Caco-2 (cell line): Measurements from ENCODE around the gene SRSF12. TPM values are rescaled to one million over a fixed set of nuclear protein-coding genes. Genes with fewer than 3 reads are reported as not detected.

Source experiments
- BruUV-seq: library from RNA; stranded (reverse); fragments of 400-500 nt; replicated peaks from 2 replicates; lab custom pipeline; 2021; lab: Mats Ljungman, UMichigan
- CTCF ChIA-PET: fragments of 300-600 bp; sonication (Branson Sonifier 250); formaldehyde crosslinking; loops from one replicate; lab custom pipeline; 2022; ENCODE audit warnings: antibody characterized with exemption; lab: Charles Lee
- POLR2A ChIA-PET: fragments of 300-600 bp; sonication (Branson Sonifier 250); formaldehyde crosslinking; loops from one replicate; lab custom pipeline; 2022; ENCODE audit warnings: antibody characterized with exemption; lab: Charles Lee
- DNase-seq, 2 experiments: peaks; one replicate each; pipeline versions ENCODE4 v3.0.0 to v3.0.0-alpha.2; 2020 to 2022
- H3K27me3 ChIP-seq: replicated peaks from 2 replicates; pipeline ENCODE4 v1.6.0; 2011; ENCODE audit warnings: low read length; ENCODE audit not compliant: control insufficient read depth, insufficient read depth
- H3K36me3 ChIP-seq: 2 replicates; pipeline ENCODE4 v1.5.1; 2011; ENCODE audit warnings: low read length; ENCODE audit not compliant: control insufficient read depth, insufficient read depth
- H3K4me1 ChIP-seq: fragments of 250-450 bp; sonication (Bioruptor Pico); 2 replicates; pipeline ENCODE4 v1.5.1; 2020; ENCODE audit warnings: mild to moderate bottlenecking
- H3K4me3 ChIP-seq: 2 replicates; pipeline ENCODE4 v1.5.1; 2011; ENCODE audit warnings: low read depth, mild to moderate bottlenecking, control low read depth, low read length
- H3K9me3 ChIP-seq: fragments of 250-450 bp; sonication (Bioruptor Pico); 2 replicates; pipeline ENCODE4 v1.5.1; 2020; ENCODE audit warnings: mild to moderate bottlenecking, moderate library complexity
- H3K27ac Mint-ChIP-seq: one replicate; pipeline ENCODE4 v1.8.0; 2022; ENCODE audit warnings: mixed read lengths; ENCODE audit not compliant: unreplicated experiment
- H3K27me3 Mint-ChIP-seq: one replicate; pipeline ENCODE4 v1.8.0; 2022; ENCODE audit warnings: mixed read lengths; ENCODE audit not compliant: insufficient read depth, unreplicated experiment
- H3K36me3 Mint-ChIP-seq: one replicate; pipeline ENCODE4 v1.8.0; 2022; ENCODE audit warnings: mild to moderate bottlenecking, mixed read lengths; ENCODE audit not compliant: insufficient read depth, unreplicated experiment
- H3K4me1 Mint-ChIP-seq: one replicate; pipeline ENCODE4 v1.8.0; 2022; ENCODE audit warnings: low read depth, mixed read lengths; ENCODE audit not compliant: unreplicated experiment
- H3K4me3 Mint-ChIP-seq: one replicate; pipeline ENCODE4 v1.8.0; 2022; ENCODE audit warnings: mild to moderate bottlenecking, moderate library complexity, mixed read lengths; ENCODE audit not compliant: unreplicated experiment
- H3K9me3 Mint-ChIP-seq: one replicate; pipeline ENCODE4 v1.8.0; 2022; ENCODE audit warnings: mixed read lengths; ENCODE audit not compliant: unreplicated experiment
- CTCF ChIP-seq, 2 experiments: fragments of 200-600 bp in 1 of 2; IDR thresholded peaks; 1 replicate in 1 of 2; 2 replicates in 1 of 2; pipeline versions ENCODE4 v1.5.1 to v1.8.0; 2011 to 2022; ENCODE audit warnings: antibody characterized with exemption in 1 of 2, control low read depth in 1 of 2, inconsistent platforms in 1 of 2, low read depth in 1 of 2, low read length in 1 of 2, mild to moderate bottlenecking in 1 of 2, moderate library complexity in 1 of 2; ENCODE audit not compliant: insufficient read depth in 1 of 2, severe bottlenecking in 1 of 2, unreplicated experiment in 1 of 2
- intact Hi-C: fragments of 100-400 bp; cut with micrococcal nuclease; formaldehyde crosslinking; loops from one replicate; pipeline ENCODE4 v1.10.0; 2022; ENCODE audit not compliant: unreplicated experiment
- total RNA-seq: library from RNA; stranded (reverse); gene quantifications from 2 replicates; pipeline ENCODE4 v1.2.3, GENCODE V29; 2022

Gene SRSF12
- total RNA-seq, 1 experiment from 2014 or later = 0.79 TPM

GRCh38 chr6:89059227-89059626, 58.6 kb downstream of the SRSF12 start:
- no peaks in the 10 kb centered on the region for H3K9me3 Mint-ChIP-seq
- H3K4me3 Mint-ChIP-seq = no peak overlapping the region
- ChIA-PET CTCF (no interaction called here), POLR2A (no interaction called here)
- no peaks in the 10 kb centered on the region for H3K27me3 Mint-ChIP-seq
- no peaks in the 10 kb centered on the region for H3K9me3 ChIP-seq
- peak overlapping the region; percentile 84 for H3K27ac Mint-ChIP-seq
- TF ChIP-seq CTCF (IDR thresholded peaks at IDR 0.05; ENCODE audit: insufficient read depth in 1 of 2, low read depth in 1 of 2, low read length in 1 of 2, severe bottlenecking in 1 of 2, unreplicated experiment in 1 of 2) = no peak
- H3K4me1 Mint-ChIP-seq = peaks cover 14% of the 10 kb centered on the region
- peaks cover 11% of the 10 kb centered on the region for H3K4me1 ChIP-seq
- no peak for DNase-seq
- H3K36me3 Mint-ChIP-seq = no peaks in the 10 kb centered on the region
- intact Hi-C loops = no loop called here
- no peaks in the 10 kb centered on the region for H3K36me3 ChIP-seq
- BruUV-seq = no TSS peak
- no peak overlapping the region for H3K4me3 ChIP-seq
- no peaks in the 10 kb centered on the region for H3K27me3 ChIP-seq

GRCh38 chr6:89058627-89059026, 59.2 kb downstream of the SRSF12 start:
- H3K9me3 ChIP-seq = no peaks in the 10 kb centered on the region
- H3K4me1 ChIP-seq = peaks cover 11% of the 10 kb centered on the region
- ChIA-PET POLR2A (interaction anchor here (0.6 kb wide), 1 partner anchor 22 kb away, joined by 3 read pairs; the partner anchor contains the start of gene PNRC1), CTCF (no interaction called here)
- Mint-ChIP-seq H3K4me3 (peak overlapping the region; percentile 39), H3K9me3 (no peaks in the 10 kb centered on the region), H3K27me3 (no peaks in the 10 kb centered on the region), H3K4me1 (peaks cover 14% of the 10 kb centered on the region), H3K27ac (peak overlapping the region; percentile 84), H3K36me3 (no peaks in the 10 kb centered on the region)
- H3K36me3 ChIP-seq = no peaks in the 10 kb centered on the region
- H3K4me3 ChIP-seq = no peak overlapping the region
- TF ChIP-seq CTCF (IDR thresholded peaks at IDR 0.05; ENCODE audit: insufficient read depth in 1 of 2, low read depth in 1 of 2, low read length in 1 of 2, severe bottlenecking in 1 of 2, unreplicated experiment in 1 of 2) = no peak
- peak; percentile 55 to 71 for DNase-seq
- H3K27me3 ChIP-seq = no peaks in the 10 kb centered on the region
- no TSS peak for BruUV-seq
- intact Hi-C loops = no loop called here

- no TSS peak for BruUV-seq
- no peaks in the 10 kb centered on the region for H3K27me3 Mint-ChIP-seq
- H3K4me3 Mint-ChIP-seq = no peak overlapping the region
- H3K9me3 ChIP-seq = no peaks in the 10 kb centered on the region
- no peak for TF ChIP-seq CTCF (IDR thresholded peaks at IDR 0.05; ENCODE audit: insufficient read depth in 1 of 2, low read depth in 1 of 2, low read length in 1 of 2, severe bottlenecking in 1 of 2, unreplicated experiment in 1 of 2)
- ChIA-PET CTCF (no interaction called here), POLR2A (no interaction called here)
- H3K27ac Mint-ChIP-seq = peak overlapping the region; percentile 84
- H3K4me1 Mint-ChIP-seq = peaks cover 14% of the 10 kb centered on the region
- H3K4me1 ChIP-seq = peaks cover 11% of the 10 kb centered on the region
- no peaks in the 10 kb centered on the region for H3K36me3 ChIP-seq
- no peaks in the 10 kb centered on the region for H3K27me3 ChIP-seq
- H3K36me3 Mint-ChIP-seq = no peaks in the 10 kb centered on the region
- H3K4me3 ChIP-seq = no peak overlapping the region
- no peak for DNase-seq
- no peaks in the 10 kb centered on the region for H3K9me3 Mint-ChIP-seq
- intact Hi-C loops = no loop called here
These were observed 60.1 kb downstream of the SRSF12 start for GRCh38 chr6:89057759-89058158.
